CD14-positive monocyte (primary cell): Measurements from ENCODE around the gene CGRRF1. TPM values are rescaled to one million over a fixed set of nuclear protein-coding genes. Genes with fewer than 3 reads are reported as not detected.

Experiments used
- DNase-seq, 3 donors: peaks; one replicate each; pipeline ENCODE4 v3.0.0-alpha.2; 2011 to 2022
- H2AFZ ChIP-seq: 2 replicates; pipeline ENCODE4 v1.6.0; 2012; ENCODE audit warnings: mild to moderate bottlenecking, low read depth, low read length, inconsistent platforms; ENCODE audit not compliant: insufficient read depth, poor library complexity, severe bottlenecking
- H3K27ac ChIP-seq, 2 donors: 1 replicate in 1 of 2; 2 replicates in 1 of 2; pipeline ENCODE4 v1.5.1; 2012 to 2013; ENCODE audit warnings: low read length in 2 of 2, control low read depth in 1 of 2, inconsistent platforms in 1 of 2, low read depth in 1 of 2, mild to moderate bottlenecking in 1 of 2
- H3K27me3 ChIP-seq, 2 donors: one replicate each; pipeline versions ENCODE4 v1.6.0 to v1.6.1; 2011 to 2013; ENCODE audit warnings: low read length in 2 of 2; ENCODE audit not compliant: control insufficient read depth in 2 of 2, insufficient read depth in 2 of 2
- H3K36me3 ChIP-seq, 2 donors: replicated peaks in 1 of 2; 1 replicate in 1 of 2; 2 replicates in 1 of 2; pipeline versions ENCODE4 v1.5.1 to v1.6.1; 2012 to 2013; ENCODE audit warnings: low read length in 2 of 2, control low read depth in 1 of 2, inconsistent platforms in 1 of 2, mild to moderate bottlenecking in 1 of 2; ENCODE audit not compliant: insufficient read depth in 2 of 2, control insufficient read depth in 1 of 2
- H3K4me1 ChIP-seq, 2 donors: 1 replicate in 1 of 2; 2 replicates in 1 of 2; pipeline versions ENCODE4 v1.5.1 to v1.6.1; 2012 to 2013; ENCODE audit warnings: low read length in 2 of 2, control low read depth in 1 of 2, inconsistent platforms in 1 of 2, mild to moderate bottlenecking in 1 of 2, moderate library complexity in 1 of 2; ENCODE audit not compliant: insufficient read depth in 2 of 2, control insufficient read depth in 1 of 2
- H3K4me2 ChIP-seq: replicated peaks from 2 replicates; pipeline ENCODE3; 2012; ENCODE audit warnings: low read length, moderate library complexity, mild to moderate bottlenecking; ENCODE audit not compliant: poor library complexity, severe bottlenecking; ENCODE audit errors: extremely low read depth
- H3K4me3 ChIP-seq, 3 experiments: fragments of 200-600 bp in 1 of 3; sonication (generic) in 1 of 3; replicated peaks in 1 of 3; 1 replicate in 2 of 3; 2 replicates in 1 of 3; pipeline ENCODE4 v1.5.1; 2011 to 2013; ENCODE audit warnings: low read length in 3 of 3, mild to moderate bottlenecking in 3 of 3, control low read depth in 2 of 3, low read depth in 2 of 3, inconsistent platforms in 1 of 3, moderate library complexity in 1 of 3
- H3K79me2 ChIP-seq: 2 replicates; pipeline ENCODE4 v1.6.0; 2012; ENCODE audit warnings: mild to moderate bottlenecking, control low read depth, inconsistent platforms, low read length, moderate library complexity; ENCODE audit not compliant: insufficient read depth
- H3K9ac ChIP-seq: 2 replicates; pipeline ENCODE4 v1.6.0; 2017; ENCODE audit warnings: low read length, mild to moderate bottlenecking; ENCODE audit not compliant: insufficient read depth, poor library complexity, severe bottlenecking
- H3K9me3 ChIP-seq, 2 donors: replicated peaks in 1 of 2; 1 replicate in 1 of 2; 2 replicates in 1 of 2; pipeline versions ENCODE4 v1.5.1 to v1.6.1; 2012 to 2013; ENCODE audit warnings: low read length in 2 of 2, control low read depth in 1 of 2; ENCODE audit not compliant: control insufficient read depth in 1 of 2, insufficient read depth in 1 of 2
- H4K20me1 ChIP-seq: 2 replicates; pipeline ENCODE4 v1.6.0; 2012; ENCODE audit warnings: mild to moderate bottlenecking, low read length, control low read depth, moderate library complexity; ENCODE audit not compliant: insufficient read depth
- H3K27ac Mint-ChIP-seq, 7 donors: one replicate each; pipeline ENCODE4 v1.8.0; 2020; ENCODE audit warnings: mild to moderate bottlenecking in 7 of 7, mixed read lengths in 7 of 7, moderate library complexity in 6 of 7, inconsistent platforms in 2 of 7
- H3K27me3 Mint-ChIP-seq, 3 donors: one replicate each; pipeline ENCODE4 v1.8.0; 2021 to 2022; ENCODE audit warnings: low read depth in 3 of 3, mild to moderate bottlenecking in 3 of 3, mixed read lengths in 3 of 3, moderate library complexity in 3 of 3, inconsistent platforms in 1 of 3
- H3K36me3 Mint-ChIP-seq, 2 donors: one replicate each; pipeline ENCODE4 v1.8.0; 2020; ENCODE audit warnings: mixed read lengths in 2 of 2, inconsistent platforms in 1 of 2, mild to moderate bottlenecking in 1 of 2
- H3K4me1 Mint-ChIP-seq: one replicate; pipeline ENCODE4 v1.8.0; 2020; ENCODE audit warnings: mild to moderate bottlenecking, mixed read lengths
- H3K4me3 Mint-ChIP-seq, 2 donors: one replicate each; pipeline ENCODE4 v1.8.0; 2020; ENCODE audit warnings: mild to moderate bottlenecking in 2 of 2, mixed read lengths in 2 of 2, moderate library complexity in 1 of 2
- H3K9me3 Mint-ChIP-seq, 7 donors: one replicate each; pipeline ENCODE4 v1.8.0; 2020 to 2022; ENCODE audit warnings: mixed read lengths in 7 of 7, mild to moderate bottlenecking in 6 of 7, moderate library complexity in 6 of 7, inconsistent platforms in 2 of 7
- whole genome bisulfite sequencing: methylation state at CpG from one replicate; pipeline ENCODE4 v1.1.5; 2013; ENCODE audit warnings: missing lambda C conversion rate; ENCODE audit not compliant: insufficient coverage; 5-methylcytosine and 5-hydroxymethylcytosine counted together
- intact Hi-C, 2 donors: fragments of 100-400 bp; cut with micrococcal nuclease; formaldehyde crosslinking; loops; one replicate each; pipeline versions ENCODE4 v1.15.0 to v1.15.1; 2023
- polyA plus RNA-seq, 3 donors: library from polyadenylated mRNA; depleted of rRNA in 1 of 3; unstranded in 2 of 3; stranded (reverse) in 1 of 3; fragments of 300-500 nt in 2 of 3; fragments of >200 nt in 1 of 3; fragmentation: Illumina TruSeq in 2 of 3; gene quantifications; 1 replicate in 2 of 3; 2 replicates in 1 of 3; pipeline ENCODE4 v1.2.3, GENCODE V29; 2012 to 2021
- TF ChIP-seq, protein P1 (sequence below): fragments of 200-600 bp; IDR thresholded peaks from one replicate; pipeline ENCODE4 v1.8.0; 2022; ENCODE audit warnings: antibody characterized with exemption, mild to moderate bottlenecking

The CGRRF1 gene
- polyA plus RNA-seq, 3 donors, result 5.8 to 19.4 (median 18.6) TPM

DNA sequence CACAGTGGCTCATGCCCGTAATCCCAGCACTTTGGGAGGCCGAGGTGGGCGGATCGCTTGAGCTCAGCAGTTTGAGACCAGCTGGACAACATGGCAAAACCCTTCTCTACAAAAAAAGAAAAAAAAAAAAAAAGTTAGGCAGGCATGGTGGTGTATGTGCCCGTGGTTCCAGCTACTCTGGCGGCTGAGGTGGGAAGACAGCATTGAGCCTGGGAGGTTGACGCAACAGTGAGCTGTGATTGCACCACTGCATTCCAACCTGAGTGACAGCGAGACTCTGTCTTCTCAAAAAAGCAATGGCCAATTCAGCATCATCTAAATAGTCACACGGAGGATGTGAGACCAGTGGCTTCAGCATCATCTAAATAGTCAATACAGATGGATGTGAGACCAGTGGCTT lies 46.8 kb downstream of the CGRRF1 start:
- no peak overlapping the region for H3K4me3 Mint-ChIP-seq
- H3K27ac Mint-ChIP-seq, result no peak overlapping the region
- no peaks in the 10 kb centered on the region for H3K9me3 Mint-ChIP-seq
- H3K4me2 ChIP-seq, result no peak overlapping the region
- H3K4me1 ChIP-seq, result no peaks in the 10 kb centered on the region
- no peaks in the 10 kb centered on the region for H3K79me2 ChIP-seq
- H3K9me3 ChIP-seq, result no peaks in the 10 kb centered on the region
- no peak overlapping the region for H3K27ac ChIP-seq
- H2AFZ ChIP-seq, result no peak overlapping the region
- H3K9ac ChIP-seq, result no peak overlapping the region
- H3K36me3 Mint-ChIP-seq, result no peaks in the 10 kb centered on the region
- H3K36me3 ChIP-seq, result no peaks in the 10 kb centered on the region
- H4K20me1 ChIP-seq, result no peaks in the 10 kb centered on the region
- WGBS, result 73% methylated on average over 3 of the region's 9 CpGs
- H3K27me3 ChIP-seq, result peaks cover 0 to 2% of the 10 kb centered on the region in 2 donors
- H3K27me3 Mint-ChIP-seq, result peaks cover 2 to 10% (median 4%) of the 10 kb centered on the region in 3 donors
- no peaks in the 10 kb centered on the region for H3K4me1 Mint-ChIP-seq
- H3K4me3 ChIP-seq, result no peak overlapping the region
- DNase-seq, result no peak
- TF ChIP-seq, protein P1, sequence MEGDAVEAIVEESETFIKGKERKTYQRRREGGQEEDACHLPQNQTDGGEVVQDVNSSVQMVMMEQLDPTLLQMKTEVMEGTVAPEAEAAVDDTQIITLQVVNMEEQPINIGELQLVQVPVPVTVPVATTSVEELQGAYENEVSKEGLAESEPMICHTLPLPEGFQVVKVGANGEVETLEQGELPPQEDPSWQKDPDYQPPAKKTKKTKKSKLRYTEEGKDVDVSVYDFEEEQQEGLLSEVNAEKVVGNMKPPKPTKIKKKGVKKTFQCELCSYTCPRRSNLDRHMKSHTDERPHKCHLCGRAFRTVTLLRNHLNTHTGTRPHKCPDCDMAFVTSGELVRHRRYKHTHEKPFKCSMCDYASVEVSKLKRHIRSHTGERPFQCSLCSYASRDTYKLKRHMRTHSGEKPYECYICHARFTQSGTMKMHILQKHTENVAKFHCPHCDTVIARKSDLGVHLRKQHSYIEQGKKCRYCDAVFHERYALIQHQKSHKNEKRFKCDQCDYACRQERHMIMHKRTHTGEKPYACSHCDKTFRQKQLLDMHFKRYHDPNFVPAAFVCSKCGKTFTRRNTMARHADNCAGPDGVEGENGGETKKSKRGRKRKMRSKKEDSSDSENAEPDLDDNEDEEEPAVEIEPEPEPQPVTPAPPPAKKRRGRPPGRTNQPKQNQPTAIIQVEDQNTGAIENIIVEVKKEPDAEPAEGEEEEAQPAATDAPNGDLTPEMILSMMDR, result no peak
- intact Hi-C loops, result no loop called here

DNA sequence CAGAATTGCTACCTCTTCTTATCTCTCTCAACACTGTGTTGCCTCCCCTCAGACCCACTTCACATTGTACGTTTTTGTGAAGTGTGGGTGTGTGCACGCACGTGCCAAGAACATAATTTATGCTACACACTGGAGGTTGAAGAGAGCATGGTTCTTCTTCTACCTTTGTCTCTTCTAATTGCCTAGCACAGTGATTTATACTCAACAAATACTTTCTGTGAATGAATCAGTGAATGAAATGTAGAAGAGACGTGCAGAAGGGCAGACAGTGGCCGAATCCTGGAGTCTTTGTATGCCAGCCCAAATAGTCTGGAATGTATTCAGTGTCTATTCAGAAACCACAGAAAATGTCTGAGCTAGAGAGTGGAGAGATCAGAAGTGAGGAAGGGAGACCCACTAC lies 52.6 kb downstream of the CGRRF1 start:
- intact Hi-C loops, result loop anchor here in 1 of 2 donors (5.0 kb wide), 1 partner anchor 245 kb away; no protein-coding TSS in a partner anchor
- Mint-ChIP-seq H3K27me3 (peaks cover 24 to 37% (median 29%) of the 10 kb centered on the region in 3 donors), H3K4me1 (peaks cover 12% of the 10 kb centered on the region), H3K36me3 (peaks cover under 1% of the 10 kb centered on the region in 2 donors), H3K9me3 (peaks cover 0 to 2% (median under 1%) of the 10 kb centered on the region in 7 donors), H3K4me3 (peak overlapping the region in 1 of 2 donors; percentile 26), H3K27ac (no peak overlapping the region)
- Histone ChIP-seq H3K79me2 (no peaks in the 10 kb centered on the region), H3K36me3 (no peaks in the 10 kb centered on the region), H3K4me2 (no peak overlapping the region), H3K9me3 (peaks cover 0 to 6% of the 10 kb centered on the region in 2 donors), H3K27me3 (peaks cover 12 to 31% of the 10 kb centered on the region in 2 donors), H3K27ac (no peak overlapping the region), H3K4me3 (no peak overlapping the region), H3K9ac (no peak overlapping the region), H4K20me1 (no peaks in the 10 kb centered on the region), H2AFZ (no peak overlapping the region), H3K4me1 (peaks cover 24 to 31% of the 10 kb centered on the region in 2 donors)
- TF ChIP-seq, protein P1, result no peak
- WGBS, result 100% methylated on average over 2 of the region's 5 CpGs
- no peak for DNase-seq
